Caco-2 (cell line): ENCODE data around the gene DENND4B. TPM values are rescaled to one million over a fixed set of nuclear protein-coding genes. Genes with fewer than 3 reads are reported as not detected.

Experiments used
- BruUV-seq: library from RNA; stranded (reverse); fragments of 400-500 nt; replicated peaks from 2 replicates; lab custom pipeline; 2021; lab: Mats Ljungman, UMichigan
- CTCF ChIA-PET: fragments of 300-600 bp; sonication (Branson Sonifier 250); formaldehyde crosslinking; loops from one replicate; lab custom pipeline; 2022; ENCODE audit warnings: antibody characterized with exemption; lab: Charles Lee
- POLR2A ChIA-PET: fragments of 300-600 bp; sonication (Branson Sonifier 250); formaldehyde crosslinking; loops from one replicate; lab custom pipeline; 2022; ENCODE audit warnings: antibody characterized with exemption; lab: Charles Lee
- DNase-seq, 2 experiments: peaks; one replicate each; pipeline versions ENCODE4 v3.0.0 to v3.0.0-alpha.2; 2020 to 2022
- H3K27me3 ChIP-seq: replicated peaks from 2 replicates; pipeline ENCODE4 v1.6.0; 2011; ENCODE audit warnings: low read length; ENCODE audit not compliant: control insufficient read depth, insufficient read depth
- H3K36me3 ChIP-seq: 2 replicates; pipeline ENCODE4 v1.5.1; 2011; ENCODE audit warnings: low read length; ENCODE audit not compliant: control insufficient read depth, insufficient read depth
- H3K4me1 ChIP-seq: fragments of 250-450 bp; sonication (Bioruptor Pico); 2 replicates; pipeline ENCODE4 v1.5.1; 2020; ENCODE audit warnings: mild to moderate bottlenecking
- H3K4me3 ChIP-seq: 2 replicates; pipeline ENCODE4 v1.5.1; 2011; ENCODE audit warnings: low read depth, mild to moderate bottlenecking, control low read depth, low read length
- H3K9me3 ChIP-seq: fragments of 250-450 bp; sonication (Bioruptor Pico); 2 replicates; pipeline ENCODE4 v1.5.1; 2020; ENCODE audit warnings: mild to moderate bottlenecking, moderate library complexity
- H3K27ac Mint-ChIP-seq: one replicate; pipeline ENCODE4 v1.8.0; 2022; ENCODE audit warnings: mixed read lengths; ENCODE audit not compliant: unreplicated experiment
- H3K27me3 Mint-ChIP-seq: one replicate; pipeline ENCODE4 v1.8.0; 2022; ENCODE audit warnings: mixed read lengths; ENCODE audit not compliant: insufficient read depth, unreplicated experiment
- H3K36me3 Mint-ChIP-seq: one replicate; pipeline ENCODE4 v1.8.0; 2022; ENCODE audit warnings: mild to moderate bottlenecking, mixed read lengths; ENCODE audit not compliant: insufficient read depth, unreplicated experiment
- H3K4me1 Mint-ChIP-seq: one replicate; pipeline ENCODE4 v1.8.0; 2022; ENCODE audit warnings: low read depth, mixed read lengths; ENCODE audit not compliant: unreplicated experiment
- H3K4me3 Mint-ChIP-seq: one replicate; pipeline ENCODE4 v1.8.0; 2022; ENCODE audit warnings: mild to moderate bottlenecking, moderate library complexity, mixed read lengths; ENCODE audit not compliant: unreplicated experiment
- H3K9me3 Mint-ChIP-seq: one replicate; pipeline ENCODE4 v1.8.0; 2022; ENCODE audit warnings: mixed read lengths; ENCODE audit not compliant: unreplicated experiment
- intact Hi-C: fragments of 100-400 bp; cut with micrococcal nuclease; formaldehyde crosslinking; loops from one replicate; pipeline ENCODE4 v1.10.0; 2022; ENCODE audit not compliant: unreplicated experiment
- total RNA-seq: library from RNA; stranded (reverse); gene quantifications from 2 replicates; pipeline ENCODE4 v1.2.3, GENCODE V29; 2022
- TF ChIP-seq, protein P1 (sequence below), 2 experiments: fragments of 200-600 bp in 1 of 2; IDR thresholded peaks; 1 replicate in 1 of 2; 2 replicates in 1 of 2; pipeline versions ENCODE4 v1.5.1 to v1.8.0; 2011 to 2022; ENCODE audit warnings: antibody characterized with exemption in 1 of 2, control low read depth in 1 of 2, inconsistent platforms in 1 of 2, low read depth in 1 of 2, low read length in 1 of 2, mild to moderate bottlenecking in 1 of 2, moderate library complexity in 1 of 2; ENCODE audit not compliant: insufficient read depth in 1 of 2, severe bottlenecking in 1 of 2, unreplicated experiment in 1 of 2

DENND4B gene
- total RNA-seq, 1 experiment from 2014 or later: 79.0 TPM

DNA sequence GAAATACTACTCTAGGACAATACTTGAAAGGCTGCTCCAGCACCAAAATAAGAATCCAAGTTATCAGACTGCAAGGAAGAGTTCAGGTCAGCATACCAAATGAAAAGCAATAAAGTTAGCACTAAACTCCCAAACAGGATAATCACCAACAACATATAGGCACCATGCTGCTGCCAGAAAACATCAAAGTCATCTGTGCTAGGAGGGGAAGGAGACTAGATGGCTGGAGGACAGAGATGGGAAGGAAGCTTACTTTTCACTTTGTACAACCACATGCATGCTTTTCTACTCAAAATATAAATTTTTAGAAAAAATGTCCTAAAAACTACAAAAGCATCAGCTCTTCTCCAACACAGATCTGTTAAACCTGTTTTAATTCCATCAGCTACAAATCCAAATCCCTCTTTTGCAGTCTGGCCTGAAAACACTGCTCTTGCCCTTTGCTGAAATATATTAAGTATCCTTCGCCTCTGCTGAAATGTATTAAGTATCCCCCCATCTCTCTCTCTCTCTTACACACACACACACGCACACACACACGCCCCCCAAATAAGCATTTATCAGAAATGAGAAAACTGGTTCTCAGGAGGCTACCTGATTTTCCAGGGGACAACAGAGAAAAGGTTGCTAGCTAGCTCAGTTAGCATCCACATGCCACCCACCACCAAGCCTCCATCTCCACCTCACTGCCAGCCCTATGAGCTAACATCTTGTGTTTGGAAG lies 25.3 kb downstream of the DENND4B start:
- TF ChIP-seq, protein P1, sequence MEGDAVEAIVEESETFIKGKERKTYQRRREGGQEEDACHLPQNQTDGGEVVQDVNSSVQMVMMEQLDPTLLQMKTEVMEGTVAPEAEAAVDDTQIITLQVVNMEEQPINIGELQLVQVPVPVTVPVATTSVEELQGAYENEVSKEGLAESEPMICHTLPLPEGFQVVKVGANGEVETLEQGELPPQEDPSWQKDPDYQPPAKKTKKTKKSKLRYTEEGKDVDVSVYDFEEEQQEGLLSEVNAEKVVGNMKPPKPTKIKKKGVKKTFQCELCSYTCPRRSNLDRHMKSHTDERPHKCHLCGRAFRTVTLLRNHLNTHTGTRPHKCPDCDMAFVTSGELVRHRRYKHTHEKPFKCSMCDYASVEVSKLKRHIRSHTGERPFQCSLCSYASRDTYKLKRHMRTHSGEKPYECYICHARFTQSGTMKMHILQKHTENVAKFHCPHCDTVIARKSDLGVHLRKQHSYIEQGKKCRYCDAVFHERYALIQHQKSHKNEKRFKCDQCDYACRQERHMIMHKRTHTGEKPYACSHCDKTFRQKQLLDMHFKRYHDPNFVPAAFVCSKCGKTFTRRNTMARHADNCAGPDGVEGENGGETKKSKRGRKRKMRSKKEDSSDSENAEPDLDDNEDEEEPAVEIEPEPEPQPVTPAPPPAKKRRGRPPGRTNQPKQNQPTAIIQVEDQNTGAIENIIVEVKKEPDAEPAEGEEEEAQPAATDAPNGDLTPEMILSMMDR (IDR thresholded peaks at IDR 0.05; ENCODE audit: insufficient read depth in 1 of 2, low read depth in 1 of 2, low read length in 1 of 2, severe bottlenecking in 1 of 2, unreplicated experiment in 1 of 2): no peak
- Histone ChIP-seq H3K4me1 (peaks cover 16% of the 10 kb centered on the region), H3K9me3 (no peaks in the 10 kb centered on the region), H3K4me3 (peak overlapping the region; percentile 63), H3K36me3 (no peaks in the 10 kb centered on the region), H3K27me3 (no peaks in the 10 kb centered on the region)
- DNase-seq: no peak
- peaks cover 22% of the 10 kb centered on the region for H3K4me1 Mint-ChIP-seq
- no peaks in the 10 kb centered on the region for H3K27me3 Mint-ChIP-seq
- H3K4me3 Mint-ChIP-seq: peak overlapping the region; percentile 71
- CTCF ChIA-PET: interaction anchor here (0.8 to 2.8 kb wide), 3 partner anchors 26 to 432 kb away, joined by 3 to 24 read pairs (median 3); partner anchors contain the start of gene DENND4B
- H3K9me3 Mint-ChIP-seq: no peaks in the 10 kb centered on the region
- POLR2A ChIA-PET: interaction anchor here (2.2 kb wide), 1 partner anchor 69 kb away, joined by 7 read pairs; the partner anchor contains the start of gene RPS27
- no TSS peak for BruUV-seq
- intact Hi-C loops: loop anchor here (5.0 kb wide), 1 partner anchor 244 kb away; the partner anchor contains the start of gene NPR1
- H3K36me3 Mint-ChIP-seq: peaks cover 13% of the 10 kb centered on the region
- H3K27ac Mint-ChIP-seq: peak overlapping the region; percentile 86

DNA sequence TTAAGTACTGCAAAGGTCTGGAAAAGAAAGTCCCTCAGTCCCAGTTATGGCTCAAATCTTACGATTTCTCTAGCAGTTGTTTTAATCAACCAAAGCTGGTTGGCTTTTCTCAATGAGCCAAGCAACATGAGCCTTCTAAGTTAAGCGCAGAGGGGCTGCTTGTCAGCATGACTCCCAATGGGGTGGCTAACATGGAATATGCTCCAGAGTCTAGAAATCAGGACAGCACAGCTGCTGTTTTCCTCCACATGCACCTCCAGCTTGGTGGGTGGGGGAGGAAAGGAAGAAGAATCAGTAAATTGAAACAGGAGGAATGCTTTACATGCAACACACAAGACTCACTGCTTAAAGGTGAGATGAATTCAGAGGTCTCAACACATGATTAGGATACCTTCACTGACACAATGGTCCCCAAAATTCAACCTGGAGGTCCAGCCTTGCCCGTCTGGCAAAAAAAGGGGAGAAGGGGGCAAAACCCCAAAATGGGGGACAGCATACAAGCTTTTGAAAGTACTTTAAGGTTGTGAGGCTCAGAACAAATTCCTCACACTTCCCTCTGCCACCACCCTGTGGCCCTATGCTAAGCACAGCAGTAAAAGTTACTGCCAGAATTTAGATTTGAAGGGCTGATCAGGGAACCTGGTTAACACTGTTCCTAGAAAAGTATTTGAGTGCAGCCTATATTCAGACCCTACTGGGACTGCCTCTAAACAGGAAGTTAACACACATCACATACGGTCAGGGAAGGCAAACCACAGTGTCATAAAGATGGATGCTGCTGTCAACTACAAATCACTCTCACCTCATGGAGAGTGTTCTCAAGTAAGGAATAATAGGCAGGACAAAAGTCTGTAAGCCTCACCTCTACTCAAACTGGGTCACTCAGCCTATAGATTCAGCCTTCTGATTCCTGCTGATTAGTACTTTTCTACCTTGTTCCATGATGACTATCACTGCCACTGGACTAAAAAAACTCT lies 26.4 kb downstream of the DENND4B start:
- CTCF ChIA-PET: no interaction called here
- intact Hi-C loops: loop anchor here (5.0 kb wide), 1 partner anchor 243 kb away; the partner anchor contains the start of gene NPR1
- Mint-ChIP-seq H3K27ac (peak overlapping the region; percentile 86), H3K9me3 (no peaks in the 10 kb centered on the region), H3K27me3 (no peaks in the 10 kb centered on the region), H3K4me1 (peaks cover 22% of the 10 kb centered on the region), H3K36me3 (peaks cover 21% of the 10 kb centered on the region), H3K4me3 (peak overlapping the region; percentile 71)
- no peaks in the 10 kb centered on the region for H3K36me3 ChIP-seq
- no peak for DNase-seq
- H3K27me3 ChIP-seq: no peaks in the 10 kb centered on the region
- TF ChIP-seq, protein P1 (IDR thresholded peaks at IDR 0.05; ENCODE audit: insufficient read depth in 1 of 2, low read depth in 1 of 2, low read length in 1 of 2, severe bottlenecking in 1 of 2, unreplicated experiment in 1 of 2): peak in 1 of 2 experiments; percentile 13
- H3K9me3 ChIP-seq: no peaks in the 10 kb centered on the region
- H3K4me1 ChIP-seq: peaks cover 16% of the 10 kb centered on the region
- POLR2A ChIA-PET: no interaction called here
- H3K4me3 ChIP-seq: no peak overlapping the region; the same call in 1 of the 2 replicates
- no TSS peak for BruUV-seq

DNA sequence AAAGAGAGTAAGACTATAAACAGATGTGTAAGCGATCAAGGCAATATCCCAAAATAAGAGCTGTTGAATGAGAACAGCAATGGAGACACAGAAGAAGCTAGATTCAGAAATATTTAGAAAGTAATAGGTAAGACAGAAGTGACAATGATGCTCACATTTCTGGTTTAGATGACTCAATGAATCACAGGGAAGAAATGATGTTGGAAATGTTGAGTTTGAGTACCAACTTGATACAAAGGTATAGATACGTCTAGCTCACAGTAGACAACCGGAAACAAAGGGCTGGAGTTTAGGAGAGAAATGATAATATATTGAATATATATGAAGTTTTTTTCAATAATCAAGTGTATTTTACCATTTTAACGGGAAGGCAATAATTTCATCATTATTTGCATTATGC lies 30.2 kb downstream of the DENND4B start:
- Mint-ChIP-seq H3K9me3 (peaks cover 8% of the 10 kb centered on the region), H3K27me3 (no peaks in the 10 kb centered on the region), H3K4me1 (peaks cover 19% of the 10 kb centered on the region), H3K27ac (no peak overlapping the region), H3K36me3 (peaks cover 12% of the 10 kb centered on the region), H3K4me3 (no peak overlapping the region)
- no TSS peak for BruUV-seq
- TF ChIP-seq, protein P1 (IDR thresholded peaks at IDR 0.05; ENCODE audit: insufficient read depth in 1 of 2, low read depth in 1 of 2, low read length in 1 of 2, severe bottlenecking in 1 of 2, unreplicated experiment in 1 of 2): no peak
- H3K4me1 ChIP-seq: peaks cover 9% of the 10 kb centered on the region
- H3K36me3 ChIP-seq: no peaks in the 10 kb centered on the region
- POLR2A ChIA-PET: interaction anchor here (0.6 kb wide), 1 partner anchor 74 kb away, joined by 3 read pairs; no protein-coding TSS in a partner anchor
- intact Hi-C loops: no loop called here
- no peaks in the 10 kb centered on the region for H3K27me3 ChIP-seq
- CTCF ChIA-PET: interaction anchor here (0.7 kb wide), 1 partner anchor 175 kb away, joined by 3 read pairs; no protein-coding TSS in a partner anchor
- no peak for DNase-seq
- no peak overlapping the region for H3K4me3 ChIP-seq
- H3K9me3 ChIP-seq: no peaks in the 10 kb centered on the region
